ENCODE results near the gene MYO1H.
"Not testable (repeated sequence)": the region's sequence is repeated elsewhere in the genome, so short reads cannot be mapped to it uniquely, and the experiment has no call there.

MYO1H gene

GRCh38 chr12:109421355-109422087 is 73.8 kb downstream of the MYO1H start:
- H3K9ac ChIP-seq = no peak overlapping the region
- H3K27me3 ChIP-seq (ENCODE audit: control insufficient read depth, insufficient read depth, low read length) = no peaks in the 10 kb centered on the region
- no peaks in the 10 kb centered on the region for H3K79me2 ChIP-seq
- H3K4me2 ChIP-seq (ENCODE audit: low read length) = no peak overlapping the region
- H3K36me3 ChIP-seq (ENCODE audit: control insufficient read depth, insufficient read depth, low read length) = no peaks in the 10 kb centered on the region
- no peaks in the 10 kb centered on the region for H3K9me3 ChIP-seq (ENCODE audit: control insufficient read depth, low read length)
- no peak overlapping the region for H3K4me3 ChIP-seq (ENCODE audit: low read depth, low read length)
- TF ChIP-seq CTCF (IDR thresholded peaks at IDR 0.05) = no peak
- H3K27ac ChIP-seq = no peak overlapping the region
- H3K4me1 ChIP-seq = no peaks in the 10 kb centered on the region
- no peak overlapping the region for H2AFZ ChIP-seq

- H3K4me1 ChIP-seq = no peaks in the 10 kb centered on the region
- TF ChIP-seq CTCF (IDR thresholded peaks at IDR 0.05) = no peak
- no peak overlapping the region for H2AFZ ChIP-seq
- H3K4me3 ChIP-seq (ENCODE audit: low read depth, low read length) = no peak overlapping the region
- no peaks in the 10 kb centered on the region for H3K79me2 ChIP-seq
- H3K9ac ChIP-seq = no peak overlapping the region
- H3K4me2 ChIP-seq (ENCODE audit: low read length) = no peak overlapping the region
- no peaks in the 10 kb centered on the region for H3K27me3 ChIP-seq (ENCODE audit: control insufficient read depth, insufficient read depth, low read length)
- no peaks in the 10 kb centered on the region for H3K36me3 ChIP-seq (ENCODE audit: control insufficient read depth, insufficient read depth, low read length)
- H3K9me3 ChIP-seq (ENCODE audit: control insufficient read depth, low read length) = no peaks in the 10 kb centered on the region
- no peak overlapping the region for H3K27ac ChIP-seq
These were observed 74.6 kb downstream of the MYO1H start for GRCh38 chr12:109422251-109422650.

- Histone ChIP-seq H3K9ac (no peak overlapping the region), H3K27ac (no peak overlapping the region), H3K36me3 (ENCODE audit: control insufficient read depth, insufficient read depth, low read length) (no peaks in the 10 kb centered on the region), H3K4me1 (no peaks in the 10 kb centered on the region), H3K4me2 (ENCODE audit: low read length) (no peak overlapping the region), H3K4me3 (ENCODE audit: low read depth, low read length) (no peak overlapping the region), H3K9me3 (ENCODE audit: control insufficient read depth, low read length) (no peaks in the 10 kb centered on the region), H3K79me2 (no peaks in the 10 kb centered on the region), H3K27me3 (ENCODE audit: control insufficient read depth, insufficient read depth, low read length) (no peaks in the 10 kb centered on the region), H2AFZ (no peak overlapping the region)
- TF ChIP-seq CTCF (IDR thresholded peaks at IDR 0.05) = no peak
These were observed 75.7 kb downstream of the MYO1H start for GRCh38 chr12:109423392-109423791.

- Histone ChIP-seq H3K4me1 (no peaks in the 10 kb centered on the region), H3K4me2 (ENCODE audit: low read length) (no peak overlapping the region), H3K27ac (no peak overlapping the region), H3K36me3 (ENCODE audit: control insufficient read depth, insufficient read depth, low read length) (no peaks in the 10 kb centered on the region), H3K79me2 (no peaks in the 10 kb centered on the region), H3K9ac (no peak overlapping the region), H2AFZ (peak overlapping the region; percentile 70), H3K9me3 (ENCODE audit: control insufficient read depth, low read length) (no peaks in the 10 kb centered on the region), H3K4me3 (ENCODE audit: low read depth, low read length) (no peak overlapping the region), H3K27me3 (ENCODE audit: control insufficient read depth, insufficient read depth, low read length) (no peaks in the 10 kb centered on the region)
- TF ChIP-seq CTCF (IDR thresholded peaks at IDR 0.05) = peak; percentile 99
These were observed 80.4 kb downstream of the MYO1H start for GRCh38 chr12:109428037-109428629.

- not testable (repeated sequence) for H3K9ac ChIP-seq; H3K79me2 ChIP-seq; H3K36me3 ChIP-seq (ENCODE audit: control insufficient read depth, insufficient read depth, low read length); H3K27me3 ChIP-seq (ENCODE audit: control insufficient read depth, insufficient read depth, low read length); H3K9me3 ChIP-seq (ENCODE audit: control insufficient read depth, low read length); H2AFZ ChIP-seq; H3K27ac ChIP-seq; H3K4me3 ChIP-seq (ENCODE audit: low read depth, low read length); H3K4me1 ChIP-seq; H3K4me2 ChIP-seq (ENCODE audit: low read length)
These were observed 81.1 kb downstream of the MYO1H start for GRCh38 chr12:109428804-109429203.

All from parathyroid adenoma (tissue), 2 donors.